DND-41 (cell line): ENCODE results near the gene MALAT1.

Source experiments
- ATAC-seq: fragments of 200-7000 bp; cut with Tn5 transposase; 3 replicates; pipeline ENCODE4 v1.9.1; 2021; ENCODE audit warnings: low read depth; ENCODE audit not compliant: insufficient read depth
- DNase-seq: peaks from one replicate; pipeline ENCODE4 v3.0.0-alpha.2; 2020
- H2AFZ ChIP-seq: 2 replicates; pipeline ENCODE4 v1.6.0; 2012; ENCODE audit warnings: low read depth, low read length
- H3K27ac ChIP-seq: 2 replicates; pipeline ENCODE4 v1.5.1; 2012; ENCODE audit warnings: low read length, inconsistent platforms
- H3K27me3 ChIP-seq: fragments of 200-600 bp; sonication (generic); 2 replicates; pipeline ENCODE4 v1.6.0; 2012; ENCODE audit warnings: low read length, mild to moderate bottlenecking, inconsistent platforms; ENCODE audit not compliant: insufficient read depth, poor library complexity
- H3K36me3 ChIP-seq: 2 replicates; pipeline ENCODE4 v1.5.1; 2012; ENCODE audit warnings: low read length, inconsistent platforms; ENCODE audit not compliant: insufficient read depth
- H3K4me1 ChIP-seq: 2 replicates; pipeline ENCODE4 v1.5.1; 2012; ENCODE audit warnings: mild to moderate bottlenecking, low read length; ENCODE audit not compliant: insufficient read depth
- H3K4me2 ChIP-seq: 2 replicates; pipeline ENCODE4 v1.6.0; 2012; ENCODE audit warnings: mild to moderate bottlenecking, moderate library complexity, low read length, inconsistent platforms; ENCODE audit not compliant: insufficient read depth
- H3K4me3 ChIP-seq, 2 experiments: fragments of 200-600 bp in 1 of 2; shearing (Covaris generic) in 1 of 2; 2 replicates each; pipeline ENCODE4 v1.5.1; 2012 to 2016; ENCODE audit warnings: inconsistent platforms in 2 of 2, low read length in 2 of 2, mild to moderate bottlenecking in 2 of 2, low read depth in 1 of 2, moderate library complexity in 1 of 2
- H3K79me2 ChIP-seq: 2 replicates; pipeline ENCODE4 v1.6.0; 2012; ENCODE audit warnings: low read length, inconsistent platforms; ENCODE audit not compliant: insufficient read depth
- H3K9ac ChIP-seq: 2 replicates; pipeline ENCODE4 v1.6.0; 2012; ENCODE audit warnings: low read depth, mild to moderate bottlenecking, inconsistent platforms, low read length, moderate library complexity
- H3K9me3 ChIP-seq: 2 replicates; pipeline ENCODE4 v1.5.1; 2012; ENCODE audit warnings: low read length, moderate library complexity, mild to moderate bottlenecking, inconsistent platforms; ENCODE audit not compliant: insufficient read depth, severe bottlenecking
- H4K20me1 ChIP-seq: 2 replicates; pipeline ENCODE4 v1.6.0; 2012; ENCODE audit warnings: low read length; ENCODE audit not compliant: insufficient read depth
- EZH2 ChIP-seq: IDR thresholded peaks from 3 replicates; pipeline ENCODE4 v1.6.1; 2012; ENCODE audit warnings: borderline replicate concordance, low read depth, mild to moderate bottlenecking, moderate library complexity, low read length, inconsistent platforms; ENCODE audit not compliant: severe bottlenecking
- TF ChIP-seq, protein P1 (sequence below): IDR thresholded peaks from 2 replicates; pipeline ENCODE4 v1.5.1; 2012; ENCODE audit warnings: borderline replicate concordance, low read length, moderate library complexity, mild to moderate bottlenecking; ENCODE audit not compliant: poor library complexity, severe bottlenecking; ENCODE audit errors: extremely low read depth

MALAT1 gene

DNA sequence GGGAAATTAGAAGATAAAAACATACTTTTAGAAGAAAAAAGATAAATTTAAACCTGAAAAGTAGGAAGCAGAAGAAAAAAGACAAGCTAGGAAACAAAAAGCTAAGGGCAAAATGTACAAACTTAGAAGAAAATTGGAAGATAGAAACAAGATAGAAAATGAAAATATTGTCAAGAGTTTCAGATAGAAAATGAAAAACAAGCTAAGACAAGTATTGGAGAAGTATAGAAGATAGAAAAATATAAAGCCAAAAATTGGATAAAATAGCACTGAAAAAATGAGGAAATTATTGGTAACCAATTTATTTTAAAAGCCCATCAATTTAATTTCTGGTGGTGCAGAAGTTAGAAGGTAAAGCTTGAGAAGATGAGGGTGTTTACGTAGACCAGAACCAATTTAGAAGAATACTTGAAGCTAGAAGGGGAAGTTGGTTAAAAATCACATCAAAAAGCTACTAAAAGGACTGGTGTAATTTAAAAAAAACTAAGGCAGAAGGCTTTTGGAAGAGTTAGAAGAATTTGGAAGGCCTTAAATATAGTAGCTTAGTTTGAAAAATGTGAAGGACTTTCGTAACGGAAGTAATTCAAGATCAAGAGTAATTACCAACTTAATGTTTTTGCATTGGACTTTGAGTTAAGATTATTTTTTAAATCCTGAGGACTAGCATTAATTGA is 1.0 kb downstream of the MALAT1 start:
- H3K36me3 ChIP-seq, result peaks cover 53% of the 10 kb centered on the region
- peak overlapping the region; percentile 96 for H3K9ac ChIP-seq
- peak overlapping the region; percentile 89 to 98 for H3K4me3 ChIP-seq
- H3K27ac ChIP-seq, result peak overlapping the region; percentile 100
- TF ChIP-seq, protein P1, sequence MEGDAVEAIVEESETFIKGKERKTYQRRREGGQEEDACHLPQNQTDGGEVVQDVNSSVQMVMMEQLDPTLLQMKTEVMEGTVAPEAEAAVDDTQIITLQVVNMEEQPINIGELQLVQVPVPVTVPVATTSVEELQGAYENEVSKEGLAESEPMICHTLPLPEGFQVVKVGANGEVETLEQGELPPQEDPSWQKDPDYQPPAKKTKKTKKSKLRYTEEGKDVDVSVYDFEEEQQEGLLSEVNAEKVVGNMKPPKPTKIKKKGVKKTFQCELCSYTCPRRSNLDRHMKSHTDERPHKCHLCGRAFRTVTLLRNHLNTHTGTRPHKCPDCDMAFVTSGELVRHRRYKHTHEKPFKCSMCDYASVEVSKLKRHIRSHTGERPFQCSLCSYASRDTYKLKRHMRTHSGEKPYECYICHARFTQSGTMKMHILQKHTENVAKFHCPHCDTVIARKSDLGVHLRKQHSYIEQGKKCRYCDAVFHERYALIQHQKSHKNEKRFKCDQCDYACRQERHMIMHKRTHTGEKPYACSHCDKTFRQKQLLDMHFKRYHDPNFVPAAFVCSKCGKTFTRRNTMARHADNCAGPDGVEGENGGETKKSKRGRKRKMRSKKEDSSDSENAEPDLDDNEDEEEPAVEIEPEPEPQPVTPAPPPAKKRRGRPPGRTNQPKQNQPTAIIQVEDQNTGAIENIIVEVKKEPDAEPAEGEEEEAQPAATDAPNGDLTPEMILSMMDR, result no peak
- TF ChIP-seq EZH2, result no peak
- peaks cover 39% of the 10 kb centered on the region for H3K4me1 ChIP-seq
- no peaks in the 10 kb centered on the region for H3K27me3 ChIP-seq
- peaks cover 55% of the 10 kb centered on the region for H4K20me1 ChIP-seq
- peaks cover 2% of the 10 kb centered on the region for H3K9me3 ChIP-seq
- no peak for ATAC-seq
- DNase-seq, result no peak
- peak overlapping the region; percentile 84 for H3K4me2 ChIP-seq
- H3K79me2 ChIP-seq, result peaks cover 93% of the 10 kb centered on the region
- no peak overlapping the region for H2AFZ ChIP-seq

DNA sequence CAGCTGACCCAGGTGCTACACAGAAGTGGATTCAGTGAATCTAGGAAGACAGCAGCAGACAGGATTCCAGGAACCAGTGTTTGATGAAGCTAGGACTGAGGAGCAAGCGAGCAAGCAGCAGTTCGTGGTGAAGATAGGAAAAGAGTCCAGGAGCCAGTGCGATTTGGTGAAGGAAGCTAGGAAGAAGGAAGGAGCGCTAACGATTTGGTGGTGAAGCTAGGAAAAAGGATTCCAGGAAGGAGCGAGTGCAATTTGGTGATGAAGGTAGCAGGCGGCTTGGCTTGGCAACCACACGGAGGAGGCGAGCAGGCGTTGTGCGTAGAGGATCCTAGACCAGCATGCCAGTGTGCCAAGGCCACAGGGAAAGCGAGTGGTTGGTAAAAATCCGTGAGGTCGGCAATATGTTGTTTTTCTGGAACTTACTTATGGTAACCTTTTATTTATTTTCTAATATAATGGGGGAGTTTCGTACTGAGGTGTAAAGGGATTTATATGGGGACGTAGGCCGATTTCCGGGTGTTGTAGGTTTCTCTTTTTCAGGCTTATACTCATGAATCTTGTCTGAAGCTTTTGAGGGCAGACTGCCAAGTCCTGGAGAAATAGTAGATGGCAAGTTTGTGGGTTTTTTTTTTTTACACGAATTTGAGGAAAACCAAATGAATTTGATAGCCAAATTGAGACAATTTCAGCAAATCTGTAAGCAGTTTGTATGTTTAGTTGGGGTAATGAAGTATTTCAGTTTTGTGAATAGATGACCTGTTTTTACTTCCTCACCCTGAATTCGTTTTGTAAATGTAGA is 1.7 kb downstream of the MALAT1 start:
- DNase-seq (peak; percentile 59), ATAC-seq (no peak)
- H2AFZ ChIP-seq, result no peak overlapping the region
- TF ChIP-seq EZH2, result no peak
- TF ChIP-seq, protein P1, result peak; percentile 15
- peaks cover 46% of the 10 kb centered on the region for H3K4me1 ChIP-seq
- H3K4me2 ChIP-seq, result peak overlapping the region; percentile 84
- peak overlapping the region; percentile 100 for H3K27ac ChIP-seq
- H3K36me3 ChIP-seq, result peaks cover 61% of the 10 kb centered on the region
- H3K4me3 ChIP-seq, result peak overlapping the region; percentile 89 to 98
- peaks cover 2% of the 10 kb centered on the region for H3K9me3 ChIP-seq
- H3K9ac ChIP-seq, result peak overlapping the region; percentile 96
- H3K79me2 ChIP-seq, result peaks cover 96% of the 10 kb centered on the region
- peaks cover 62% of the 10 kb centered on the region for H4K20me1 ChIP-seq
- no peaks in the 10 kb centered on the region for H3K27me3 ChIP-seq

DNA sequence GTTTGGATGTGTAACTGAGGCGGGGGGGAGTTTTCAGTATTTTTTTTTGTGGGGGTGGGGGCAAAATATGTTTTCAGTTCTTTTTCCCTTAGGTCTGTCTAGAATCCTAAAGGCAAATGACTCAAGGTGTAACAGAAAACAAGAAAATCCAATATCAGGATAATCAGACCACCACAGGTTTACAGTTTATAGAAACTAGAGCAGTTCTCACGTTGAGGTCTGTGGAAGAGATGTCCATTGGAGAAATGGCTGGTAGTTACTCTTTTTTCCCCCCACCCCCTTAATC is 2.3 kb downstream of the MALAT1 start:
- Histone ChIP-seq H3K4me2 (peak overlapping the region; percentile 84), H3K4me1 (peaks cover 46% of the 10 kb centered on the region), H2AFZ (no peak overlapping the region), H3K27ac (peak overlapping the region; percentile 100), H3K9me3 (peaks cover 2% of the 10 kb centered on the region), H3K36me3 (peaks cover 66% of the 10 kb centered on the region), H4K20me1 (peaks cover 68% of the 10 kb centered on the region), H3K27me3 (no peaks in the 10 kb centered on the region), H3K79me2 (peaks cover 96% of the 10 kb centered on the region), H3K9ac (peak overlapping the region; percentile 96), H3K4me3 (peak overlapping the region; percentile 89 to 98)
- TF ChIP-seq EZH2, result no peak
- TF ChIP-seq, protein P1, result no peak
- DNase-seq (no peak), ATAC-seq (no peak)
